HG02610 (cell line): ENCODE measurements around the gene KLF13.
A peak's percentile ranks its signal among the peaks of the same experiment; 100 is the strongest.
"Not testable (repeated sequence)": the region's sequence is repeated elsewhere in the genome, so short reads cannot be mapped to it uniquely, and the experiment has no call there.

Experiments used
- ATAC-seq: cut with Tn5 transposase; IDR thresholded peaks from one replicate; pipeline ENCODE4 v1.9.1; 2021; ENCODE audit warnings: mild to moderate bottlenecking, moderate library complexity; ENCODE audit not compliant: unreplicated experiment

The KLF13 gene

GRCh38 chr15:31344266-31344665 is 17.6 kb downstream of the KLF13 start:
- ATAC-seq: no peak

GRCh38 chr15:31344823-31345605 is 18.4 kb downstream of the KLF13 start:
- peak; percentile 16 for ATAC-seq

GRCh38 chr15:31345606-31346366 is 19.2 kb downstream of the KLF13 start:
- peak; percentile 31 for ATAC-seq

DNA sequence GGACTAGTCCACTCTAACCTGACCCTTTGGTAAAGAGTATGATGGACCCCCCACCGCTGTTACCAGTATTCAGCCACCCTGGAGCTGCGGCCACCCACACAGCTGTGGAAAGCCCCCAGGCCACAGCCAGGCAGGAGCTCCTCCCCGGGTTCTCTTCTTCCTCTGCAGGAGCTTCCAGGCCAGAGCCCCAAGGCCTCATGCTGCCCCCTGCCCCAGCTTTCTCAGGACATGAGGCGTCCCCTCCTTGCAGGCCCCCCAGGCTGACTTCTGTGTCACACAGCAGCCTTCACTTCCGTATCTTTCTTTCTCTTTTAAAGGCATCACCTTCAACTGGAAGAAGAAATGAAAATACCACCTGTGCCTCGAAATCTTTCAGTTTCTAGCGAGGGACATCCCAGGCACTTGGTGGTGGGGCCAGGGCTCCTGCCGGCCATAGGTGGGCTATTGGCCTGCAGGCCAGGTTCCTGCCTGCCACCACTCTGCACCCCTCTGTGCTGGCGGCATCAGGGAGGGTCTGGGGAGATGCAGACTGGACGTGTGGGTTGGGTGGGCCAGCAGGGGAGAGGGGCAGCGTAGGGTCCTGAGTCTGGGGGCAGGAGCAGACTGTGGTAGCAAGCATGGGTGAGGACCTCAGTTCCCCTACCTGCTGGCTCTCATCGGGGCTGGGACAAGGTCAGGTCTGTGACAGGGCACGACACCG is 19.9 kb downstream of the KLF13 start:
- peak; percentile 31 for ATAC-seq

GRCh38 chr15:31347067-31347975 is 20.7 kb downstream of the KLF13 start:
- no peak for ATAC-seq

GRCh38 chr15:31347981-31348803 is 21.6 kb downstream of the KLF13 start:
- ATAC-seq: no peak

GRCh38 chr15:31349233-31350141 is 22.9 kb downstream of the KLF13 start:
- no peak for ATAC-seq

DNA sequence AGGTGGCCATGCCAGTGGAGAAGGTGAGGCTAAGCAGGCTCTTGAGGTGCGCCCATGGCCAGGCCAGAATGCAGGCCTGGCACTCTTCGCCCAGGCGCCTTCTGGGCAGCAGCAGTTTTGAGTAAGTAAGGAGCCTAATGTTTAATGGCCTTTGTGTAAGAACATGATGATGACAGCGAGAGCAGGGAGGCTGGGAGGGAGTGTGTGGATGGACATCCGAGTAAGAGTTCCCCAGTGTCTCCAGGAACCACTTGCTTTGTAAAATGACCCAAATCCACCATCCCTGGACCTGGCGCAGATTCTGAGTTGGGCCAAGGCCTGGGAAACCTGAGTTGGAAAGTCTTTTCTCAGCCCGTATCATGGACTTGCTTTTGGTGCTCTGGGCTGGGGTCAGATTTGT is 24.1 kb downstream of the KLF13 start:
- ATAC-seq: no peak

DNA sequence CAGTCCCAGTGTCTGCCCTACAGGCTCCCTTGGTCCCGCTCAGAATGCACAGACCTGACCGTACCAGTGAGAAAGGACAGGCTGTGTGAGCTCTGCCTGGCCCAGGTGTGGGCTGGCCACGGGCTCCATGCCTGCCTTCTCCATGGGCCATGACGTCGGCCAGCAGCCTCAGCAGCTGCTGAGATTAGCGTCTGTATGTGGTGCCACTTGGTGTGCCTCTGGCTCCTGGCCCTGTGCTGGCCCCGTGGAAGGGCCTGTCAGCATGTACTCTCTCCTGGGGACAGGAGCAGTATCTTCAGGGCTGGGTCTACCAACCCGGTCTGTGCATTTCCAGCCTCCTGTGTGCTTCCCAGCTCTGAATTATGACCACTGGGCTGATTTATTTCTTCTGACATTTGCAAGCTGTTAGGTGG is 25.7 kb downstream of the KLF13 start:
- no peak for ATAC-seq

GRCh38 chr15:31352911-31353811 is 26.5 kb downstream of the KLF13 start:
- peak; percentile 70 for ATAC-seq

GRCh38 chr15:31353931-31354330 is 27.3 kb downstream of the KLF13 start:
- no peak for ATAC-seq

- not testable (repeated sequence) for ATAC-seq
These were observed 29.5 kb downstream of the KLF13 start for GRCh38 chr15:31356097-31356496.

DNA sequence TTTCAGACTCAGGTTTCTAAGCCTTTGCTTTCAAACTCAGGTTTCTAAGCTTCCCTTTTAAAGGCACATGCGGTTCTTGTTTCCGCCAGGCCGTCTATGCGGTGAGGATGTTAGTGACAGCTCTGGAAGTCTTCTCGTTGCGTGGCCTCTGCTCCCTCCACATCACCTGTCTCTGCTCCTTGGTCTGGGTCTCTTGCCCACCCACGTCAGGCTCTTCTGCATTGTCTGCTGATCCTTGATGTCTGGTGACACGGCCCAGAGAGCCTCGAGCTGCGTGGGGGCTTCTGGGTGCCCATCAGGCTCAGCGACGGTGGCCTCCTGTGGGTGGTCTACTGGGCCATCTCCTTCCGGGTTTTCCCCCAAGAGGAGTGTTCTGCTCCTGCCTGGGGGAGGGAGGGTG is 30.5 kb downstream of the KLF13 start:
- ATAC-seq: no peak

GRCh38 chr15:31358163-31358562 is 31.5 kb downstream of the KLF13 start:
- ATAC-seq: no peak

- ATAC-seq: no peak
These were observed 32.5 kb downstream of the KLF13 start for GRCh38 chr15:31358957-31359701.

DNA sequence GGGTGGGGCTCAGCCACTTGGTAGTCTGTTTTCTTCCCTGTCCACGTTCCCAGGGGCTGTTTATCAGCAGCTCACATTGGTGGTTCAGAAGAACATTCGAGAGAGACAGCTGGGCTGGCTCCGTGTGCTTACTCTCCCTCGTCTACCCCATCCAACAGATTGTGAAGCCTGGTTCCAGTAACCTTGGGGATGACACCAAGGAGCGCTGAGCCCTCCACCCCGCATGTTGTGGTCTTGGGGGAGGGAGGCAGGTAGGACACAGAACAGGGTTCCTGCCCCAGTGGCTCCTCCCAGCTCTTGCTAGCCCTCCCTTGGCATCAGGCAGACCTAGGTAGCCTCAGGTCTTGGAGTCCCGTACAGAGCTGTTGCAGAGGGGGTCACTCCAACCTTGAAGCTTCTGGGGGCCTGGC is 33.1 kb downstream of the KLF13 start:
- no peak for ATAC-seq

DNA sequence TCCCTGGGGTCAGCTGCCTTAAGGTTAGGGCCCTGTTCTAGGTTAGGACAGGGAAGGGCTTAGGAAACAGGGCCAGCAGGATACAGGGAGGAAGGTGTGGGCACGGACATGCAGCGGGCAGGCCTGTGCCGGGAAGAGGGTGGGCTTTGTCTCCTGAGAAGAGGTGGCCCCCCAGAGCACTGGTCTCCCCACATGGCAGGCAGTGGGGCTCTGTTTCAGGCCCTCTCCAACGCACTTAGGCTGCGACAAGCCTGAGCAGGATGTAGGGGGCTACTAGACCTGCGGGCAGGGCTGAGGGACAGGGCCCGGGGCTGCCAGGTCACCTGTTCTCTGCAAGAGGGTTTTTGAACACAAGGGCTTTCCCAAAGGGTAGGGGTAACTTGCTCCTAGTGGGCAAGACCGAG is 33.5 kb downstream of the KLF13 start:
- ATAC-seq: no peak
